Measurements from ENCODE around the gene MED16. TPM values are rescaled to one million over a fixed set of nuclear protein-coding genes. Genes with fewer than 3 reads are reported as not detected.

The MED16 gene, protein sequence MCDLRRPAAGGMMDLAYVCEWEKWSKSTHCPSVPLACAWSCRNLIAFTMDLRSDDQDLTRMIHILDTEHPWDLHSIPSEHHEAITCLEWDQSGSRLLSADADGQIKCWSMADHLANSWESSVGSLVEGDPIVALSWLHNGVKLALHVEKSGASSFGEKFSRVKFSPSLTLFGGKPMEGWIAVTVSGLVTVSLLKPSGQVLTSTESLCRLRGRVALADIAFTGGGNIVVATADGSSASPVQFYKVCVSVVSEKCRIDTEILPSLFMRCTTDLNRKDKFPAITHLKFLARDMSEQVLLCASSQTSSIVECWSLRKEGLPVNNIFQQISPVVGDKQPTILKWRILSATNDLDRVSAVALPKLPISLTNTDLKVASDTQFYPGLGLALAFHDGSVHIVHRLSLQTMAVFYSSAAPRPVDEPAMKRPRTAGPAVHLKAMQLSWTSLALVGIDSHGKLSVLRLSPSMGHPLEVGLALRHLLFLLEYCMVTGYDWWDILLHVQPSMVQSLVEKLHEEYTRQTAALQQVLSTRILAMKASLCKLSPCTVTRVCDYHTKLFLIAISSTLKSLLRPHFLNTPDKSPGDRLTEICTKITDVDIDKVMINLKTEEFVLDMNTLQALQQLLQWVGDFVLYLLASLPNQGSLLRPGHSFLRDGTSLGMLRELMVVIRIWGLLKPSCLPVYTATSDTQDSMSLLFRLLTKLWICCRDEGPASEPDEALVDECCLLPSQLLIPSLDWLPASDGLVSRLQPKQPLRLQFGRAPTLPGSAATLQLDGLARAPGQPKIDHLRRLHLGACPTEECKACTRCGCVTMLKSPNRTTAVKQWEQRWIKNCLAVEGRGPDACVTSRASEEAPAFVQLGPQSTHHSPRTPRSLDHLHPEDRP
- 83.0 and 86.3 TPM in 2 replicates for total RNA-seq (2021)
- percentile 49 among the genes with signal in this experiment for Bru-seq, nascent RNA
- percentile 54 among the genes with signal in this experiment for BruChase-seq, experiment 1, labeled RNA remaining after a 2-hour chase
- BruChase-seq, experiment 2, labeled RNA remaining after a 6-hour chase: percentile 74 among the genes with signal in this experiment
- long read RNA-seq, transcript MED16-204 (15 exons, 3,420 nt): major isoform, 458 of 549 reads
- long read RNA-seq, partial matches to known transcripts: 33 of 549 reads
- long read RNA-seq, other reads (novel, unspliced or antisense): 56 of 549 reads

DNA sequence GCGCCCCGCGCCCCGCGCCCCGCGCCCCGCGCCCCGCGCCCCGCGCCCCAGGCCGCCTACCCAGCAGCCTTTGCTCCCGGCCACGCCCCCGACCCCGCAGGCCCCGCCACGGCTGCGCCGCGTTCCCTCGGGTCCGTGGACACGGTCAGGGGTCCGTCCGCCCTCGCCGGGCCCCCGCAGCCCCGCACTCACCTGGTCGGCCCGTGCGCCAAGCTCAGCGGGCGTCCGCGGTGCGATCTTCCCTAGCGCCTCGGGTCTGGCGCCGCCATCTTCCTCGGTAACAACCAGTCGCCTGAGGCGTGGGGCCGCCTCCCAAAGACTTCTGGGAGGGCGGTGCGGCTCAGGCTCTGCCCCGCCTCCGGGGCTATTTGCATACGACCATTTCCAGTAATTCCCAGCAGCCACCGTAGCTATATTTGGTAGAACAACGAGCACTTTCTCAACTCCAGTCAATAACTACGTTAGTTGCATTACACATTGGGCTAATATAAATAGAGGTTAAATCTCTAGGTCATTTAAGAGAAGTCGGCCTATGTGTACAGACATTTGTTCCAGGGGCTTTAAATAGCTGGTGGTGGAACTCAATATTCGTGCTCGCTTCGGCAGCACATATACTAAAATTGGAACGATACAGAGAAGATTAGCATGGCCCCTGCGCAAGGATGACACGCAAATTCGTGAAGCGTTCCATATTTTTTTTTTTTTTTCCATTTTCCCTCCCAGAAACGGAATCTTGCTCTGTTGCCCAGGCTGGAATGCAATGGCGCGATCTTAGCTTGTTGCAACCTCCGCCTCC, at the start of gene MED16, which contains the start of gene RNU6-9:
TSS of gene MED16 (minus strand) at position 294 of the 796 bp plus-strand sequence. CDS start 2,056 bp downstream, outside the sequence.
TSS of gene RNU6-9 (plus strand) at position 591 of the 796 bp plus-strand sequence.
- no TSS peak for BruUV-seq (replicated peaks)
- TF ChIP-seq, protein P1, sequence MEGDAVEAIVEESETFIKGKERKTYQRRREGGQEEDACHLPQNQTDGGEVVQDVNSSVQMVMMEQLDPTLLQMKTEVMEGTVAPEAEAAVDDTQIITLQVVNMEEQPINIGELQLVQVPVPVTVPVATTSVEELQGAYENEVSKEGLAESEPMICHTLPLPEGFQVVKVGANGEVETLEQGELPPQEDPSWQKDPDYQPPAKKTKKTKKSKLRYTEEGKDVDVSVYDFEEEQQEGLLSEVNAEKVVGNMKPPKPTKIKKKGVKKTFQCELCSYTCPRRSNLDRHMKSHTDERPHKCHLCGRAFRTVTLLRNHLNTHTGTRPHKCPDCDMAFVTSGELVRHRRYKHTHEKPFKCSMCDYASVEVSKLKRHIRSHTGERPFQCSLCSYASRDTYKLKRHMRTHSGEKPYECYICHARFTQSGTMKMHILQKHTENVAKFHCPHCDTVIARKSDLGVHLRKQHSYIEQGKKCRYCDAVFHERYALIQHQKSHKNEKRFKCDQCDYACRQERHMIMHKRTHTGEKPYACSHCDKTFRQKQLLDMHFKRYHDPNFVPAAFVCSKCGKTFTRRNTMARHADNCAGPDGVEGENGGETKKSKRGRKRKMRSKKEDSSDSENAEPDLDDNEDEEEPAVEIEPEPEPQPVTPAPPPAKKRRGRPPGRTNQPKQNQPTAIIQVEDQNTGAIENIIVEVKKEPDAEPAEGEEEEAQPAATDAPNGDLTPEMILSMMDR (conservative IDR thresholded peaks at IDR 0.05; ENCODE audit: low read depth, low read length): no peak
- TF ChIP-seq EZH2 (IDR thresholded peaks at IDR 0.05; ENCODE audit: borderline replicate concordance, low read depth, low read length, poor library complexity, severe bottlenecking): no peak
- Histone ChIP-seq H3K4me3 (ENCODE audit: low read depth, low read length, poor library complexity, severe bottlenecking) (peak within 1 kb of the TSS; percentile 82), H3K4me1 (ENCODE audit: insufficient read depth, low read length, poor library complexity, severe bottlenecking) (no peaks in the 10 kb centered on the region), H3K27ac (ENCODE audit: low read depth, low read length, poor library complexity, severe bottlenecking) (peak within 1 kb of the TSS; percentile 98), H3K27me3 (replicated peaks; ENCODE audit: insufficient read depth, low read depth, low read length, poor library complexity) (no peaks in the 10 kb centered on the region), H3K36me3 (ENCODE audit: insufficient read depth, low read length, poor library complexity, severe bottlenecking) (peaks cover 21% of the 10 kb centered on the region), H3K9me3 (ENCODE audit: low read depth, low read length, poor library complexity, severe bottlenecking) (no peaks in the 10 kb centered on the region)
- peak; percentile 95 for DNase-seq (ENCODE audit: low spot score)
- intact Hi-C loops (cut with micrococcal nuclease; ENCODE audit: unreplicated experiment): no loop called here
- ChIA-PET CTCF (no interaction called here), POLR2A (ENCODE audit: low non-redundant PET) (interaction anchor here (1.0 kb wide), 1 partner anchor 100 kb away, joined by 3 read pairs; no protein-coding TSS in a partner anchor)

DNA sequence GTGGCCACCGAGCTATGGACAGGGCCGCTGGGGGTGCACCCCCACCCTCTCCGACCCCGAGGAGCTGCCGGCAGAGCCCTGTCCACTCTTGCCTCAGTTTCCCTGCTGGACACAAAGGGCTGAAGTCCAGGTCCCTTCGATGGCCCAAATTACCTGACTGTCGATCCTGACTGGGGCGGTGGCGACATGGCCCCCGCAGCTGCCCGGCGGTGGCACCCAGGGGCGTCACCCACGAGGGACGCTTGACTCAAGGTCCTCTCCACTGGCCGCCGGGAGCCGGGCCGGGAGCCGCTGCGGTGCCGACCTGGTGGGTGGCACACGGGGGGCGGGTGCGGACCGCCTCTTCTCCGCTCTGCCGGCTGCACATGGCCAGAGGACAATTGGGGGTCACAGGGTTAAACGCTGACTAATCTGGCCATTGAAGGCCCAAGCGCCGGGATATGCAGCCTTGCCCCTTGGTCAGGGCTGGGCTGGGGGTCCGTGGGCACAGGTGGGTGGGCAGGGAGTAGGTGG, 49.2 kb upstream of the MED16 start:
- Histone ChIP-seq H3K9me3 (ENCODE audit: low read depth, low read length, poor library complexity, severe bottlenecking) (no peaks in the 10 kb centered on the region), H3K36me3 (ENCODE audit: insufficient read depth, low read length, poor library complexity, severe bottlenecking) (no peaks in the 10 kb centered on the region), H3K4me3 (ENCODE audit: low read depth, low read length, poor library complexity, severe bottlenecking) (no peak overlapping the region), H3K27me3 (replicated peaks; ENCODE audit: insufficient read depth, low read depth, low read length, poor library complexity) (no peaks in the 10 kb centered on the region), H3K4me1 (ENCODE audit: insufficient read depth, low read length, poor library complexity, severe bottlenecking) (peaks cover 14% of the 10 kb centered on the region), H3K27ac (ENCODE audit: low read depth, low read length, poor library complexity, severe bottlenecking) (no peak overlapping the region)
- intact Hi-C loops (cut with micrococcal nuclease; ENCODE audit: unreplicated experiment): no loop called here
- no TSS peak for BruUV-seq (replicated peaks)
- TF ChIP-seq, protein P1 (conservative IDR thresholded peaks at IDR 0.05; ENCODE audit: low read depth, low read length): no peak
- no peak for TF ChIP-seq EZH2 (IDR thresholded peaks at IDR 0.05; ENCODE audit: borderline replicate concordance, low read depth, low read length, poor library complexity, severe bottlenecking)
- ChIA-PET CTCF (no interaction called here), POLR2A (ENCODE audit: low non-redundant PET) (no interaction called here)
- DNase-seq (ENCODE audit: low spot score): no peak
